Measurements from ENCODE around the gene COL8A2. TPM values are rescaled to one million over a fixed set of nuclear protein-coding genes. Genes with fewer than 3 reads are reported as not detected.

The COL8A2 gene
- total and polyA plus RNA-seq, 2 experiments from 2014 or later: 0.05 to 0.57 TPM

GRCh38 chr1:36136535-36136934, 11.5 kb upstream of the COL8A2 start:
- Histone ChIP-seq H3K9me3 (ENCODE audit: low read depth) (no peaks in the 10 kb centered on the region), H3K27me3 (no peaks in the 10 kb centered on the region), H3K36me3 (peaks cover 14% of the 10 kb centered on the region), H3K4me1 (ENCODE audit: low read depth) (no peaks in the 10 kb centered on the region), H3K27ac (no peak overlapping the region), H3K4me3 (no peak overlapping the region)
- DNase-seq (ENCODE audit: low read depth in 1 of 2, low spot score in 1 of 2): peak in 1 of 2 donors; percentile 87
- TF ChIP-seq, protein P1, sequence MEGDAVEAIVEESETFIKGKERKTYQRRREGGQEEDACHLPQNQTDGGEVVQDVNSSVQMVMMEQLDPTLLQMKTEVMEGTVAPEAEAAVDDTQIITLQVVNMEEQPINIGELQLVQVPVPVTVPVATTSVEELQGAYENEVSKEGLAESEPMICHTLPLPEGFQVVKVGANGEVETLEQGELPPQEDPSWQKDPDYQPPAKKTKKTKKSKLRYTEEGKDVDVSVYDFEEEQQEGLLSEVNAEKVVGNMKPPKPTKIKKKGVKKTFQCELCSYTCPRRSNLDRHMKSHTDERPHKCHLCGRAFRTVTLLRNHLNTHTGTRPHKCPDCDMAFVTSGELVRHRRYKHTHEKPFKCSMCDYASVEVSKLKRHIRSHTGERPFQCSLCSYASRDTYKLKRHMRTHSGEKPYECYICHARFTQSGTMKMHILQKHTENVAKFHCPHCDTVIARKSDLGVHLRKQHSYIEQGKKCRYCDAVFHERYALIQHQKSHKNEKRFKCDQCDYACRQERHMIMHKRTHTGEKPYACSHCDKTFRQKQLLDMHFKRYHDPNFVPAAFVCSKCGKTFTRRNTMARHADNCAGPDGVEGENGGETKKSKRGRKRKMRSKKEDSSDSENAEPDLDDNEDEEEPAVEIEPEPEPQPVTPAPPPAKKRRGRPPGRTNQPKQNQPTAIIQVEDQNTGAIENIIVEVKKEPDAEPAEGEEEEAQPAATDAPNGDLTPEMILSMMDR (IDR thresholded peaks at IDR 0.05; ENCODE audit: low read depth, low read length): no peak

GRCh38 chr1:36135796-36136195, 10.8 kb upstream of the COL8A2 start:
- peak overlapping the region; percentile 34 for H3K27ac ChIP-seq
- no peaks in the 10 kb centered on the region for H3K4me1 ChIP-seq (ENCODE audit: low read depth)
- H3K4me3 ChIP-seq: no peak overlapping the region
- no peaks in the 10 kb centered on the region for H3K9me3 ChIP-seq (ENCODE audit: low read depth)
- H3K27me3 ChIP-seq: no peaks in the 10 kb centered on the region
- no peak for DNase-seq (ENCODE audit: low read depth in 1 of 2, low spot score in 1 of 2)
- TF ChIP-seq, protein P1 (IDR thresholded peaks at IDR 0.05; ENCODE audit: low read depth, low read length): no peak
- peaks cover 14% of the 10 kb centered on the region for H3K36me3 ChIP-seq

DNA sequence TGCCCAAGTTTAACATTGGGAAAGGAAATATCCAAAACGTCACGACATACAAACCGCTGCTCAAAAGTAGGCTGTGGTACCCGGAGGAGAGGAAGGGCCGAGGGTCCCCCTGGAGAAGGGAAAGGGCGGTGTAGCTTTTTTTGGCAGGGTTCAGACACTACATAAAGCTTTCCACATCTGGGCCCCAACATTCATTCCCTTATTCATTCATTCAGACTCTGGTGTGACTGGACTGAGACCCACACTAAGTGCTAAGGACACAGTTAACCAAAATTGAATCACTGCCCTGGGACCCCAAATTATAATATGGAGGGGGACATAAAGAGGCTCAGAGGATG, 10.3 kb upstream of the COL8A2 start:
- Histone ChIP-seq H3K36me3 (peaks cover 14% of the 10 kb centered on the region), H3K4me3 (no peak overlapping the region), H3K9me3 (ENCODE audit: low read depth) (no peaks in the 10 kb centered on the region), H3K27ac (no peak overlapping the region), H3K4me1 (ENCODE audit: low read depth) (no peaks in the 10 kb centered on the region), H3K27me3 (no peaks in the 10 kb centered on the region)
- TF ChIP-seq, protein P1 (IDR thresholded peaks at IDR 0.05; ENCODE audit: low read depth, low read length): no peak
- no peak for DNase-seq (ENCODE audit: low read depth in 1 of 2, low spot score in 1 of 2)

GRCh38 chr1:36134505-36135329, 9.7 kb upstream of the COL8A2 start:
- TF ChIP-seq, protein P1 (IDR thresholded peaks at IDR 0.05; ENCODE audit: low read depth, low read length): peak; percentile 79
- H3K36me3 ChIP-seq: peaks cover 14% of the 10 kb centered on the region
- DNase-seq (ENCODE audit: low read depth in 1 of 2, low spot score in 1 of 2): peak; percentile 69 to 82
- no peaks in the 10 kb centered on the region for H3K27me3 ChIP-seq
- no peak overlapping the region for H3K4me3 ChIP-seq
- H3K4me1 ChIP-seq (ENCODE audit: low read depth): no peaks in the 10 kb centered on the region
- no peak overlapping the region for H3K27ac ChIP-seq
- H3K9me3 ChIP-seq (ENCODE audit: low read depth): no peaks in the 10 kb centered on the region

GRCh38 chr1:36134031-36134430, 9.0 kb upstream of the COL8A2 start:
- Histone ChIP-seq H3K9me3 (ENCODE audit: low read depth) (no peaks in the 10 kb centered on the region), H3K27ac (no peak overlapping the region), H3K27me3 (no peaks in the 10 kb centered on the region), H3K36me3 (peaks cover 14% of the 10 kb centered on the region), H3K4me3 (no peak overlapping the region), H3K4me1 (ENCODE audit: low read depth) (no peaks in the 10 kb centered on the region)
- TF ChIP-seq, protein P1 (IDR thresholded peaks at IDR 0.05; ENCODE audit: low read depth, low read length): no peak
- no peak for DNase-seq (ENCODE audit: low read depth in 1 of 2, low spot score in 1 of 2)

Measured in cardiac muscle cell (in vitro differentiated cells and primary cell).